Karpas-422 (cell line): Measurements from ENCODE around the gene MYCL. TPM values are rescaled to one million over a fixed set of nuclear protein-coding genes. Genes with fewer than 3 reads are reported as not detected.
"Not testable (repeated sequence)": the region's sequence is repeated elsewhere in the genome, so short reads cannot be mapped to it uniquely, and the experiment has no call there.

Experiments
- DNase-seq: peaks from one replicate; pipeline ENCODE4 v3.0.0-alpha.2; 2015
- H2AFZ ChIP-seq: fragments of 200-600 bp; sonication (generic); 2 replicates; pipeline ENCODE4 v1.6.1; 2014; ENCODE audit warnings: antibody characterized with exemption, low read length, mixed read lengths
- H3K27ac ChIP-seq: fragments of 200-600 bp; sonication (generic); 2 replicates; pipeline ENCODE4 v1.5.1; 2014; ENCODE audit warnings: mild to moderate bottlenecking, low read length, moderate library complexity
- H3K27me3 ChIP-seq: fragments of 200-600 bp; sonication (generic); 2 replicates; pipeline ENCODE4 v1.6.1; 2014; ENCODE audit warnings: low read length, mixed read lengths
- H3K36me3 ChIP-seq: fragments of 200-600 bp; sonication (generic); 2 replicates; pipeline ENCODE4 v1.6.1; 2014; ENCODE audit warnings: low read length, mixed read lengths; ENCODE audit not compliant: insufficient read depth
- H3K4me1 ChIP-seq: fragments of 200-600 bp; sonication (generic); 2 replicates; pipeline ENCODE4 v1.6.1; 2014; ENCODE audit warnings: mild to moderate bottlenecking, low read length, mixed read lengths
- H3K4me2 ChIP-seq: fragments of 200-600 bp; sonication (generic); 2 replicates; pipeline ENCODE4 v1.6.1; 2014; ENCODE audit warnings: low read length, low read depth, mild to moderate bottlenecking; ENCODE audit not compliant: poor library complexity, severe bottlenecking
- H3K4me3 ChIP-seq: fragments of 200-600 bp; sonication (generic); 2 replicates; pipeline ENCODE4 v1.5.1; 2014; ENCODE audit warnings: mild to moderate bottlenecking, antibody characterized with exemption, low read length, mixed read lengths
- H3K79me2 ChIP-seq: fragments of 200-600 bp; sonication (generic); 2 replicates; pipeline ENCODE4 v1.6.1; 2014; ENCODE audit warnings: mild to moderate bottlenecking, low read length, mixed read lengths
- H3K9ac ChIP-seq: fragments of 200-600 bp; sonication (generic); 2 replicates; pipeline ENCODE4 v1.6.0; 2014; ENCODE audit warnings: low read length
- H3K9me2 ChIP-seq: fragments of 200-600 bp; sonication (generic), shearing (Covaris generic); replicated peaks from 2 replicates; pipeline ENCODE4 v1.6.0; 2014; ENCODE audit warnings: mild to moderate bottlenecking, low read length, moderate library complexity; ENCODE audit not compliant: insufficient read depth
- H3K9me3 ChIP-seq: fragments of 300-700, 200-600 bp; sonication (generic); 2 replicates; pipeline ENCODE4 v1.6.1; 2014; ENCODE audit warnings: low read length, mixed read lengths
- H4K20me1 ChIP-seq: fragments of 200-600 bp; sonication (generic); 2 replicates; pipeline ENCODE4 v1.6.1; 2014; ENCODE audit warnings: mild to moderate bottlenecking, antibody characterized with exemption, low read length, low read depth; ENCODE audit not compliant: insufficient read depth
- total RNA-seq: library from RNA; depleted of rRNA; stranded (reverse); fragments of >200 nt; shearing (Covaris generic); gene quantifications from 2 replicates; pipeline ENCODE4 v1.2.3, GENCODE V29; 2014; ENCODE audit warnings: low replicate concordance

The MYCL gene
- total RNA-seq, 1 experiment from 2014 or later: 1.5 TPM

GRCh38 chr1:39871796-39872195 is 29.9 kb downstream of the MYCL start:
- no peaks in the 10 kb centered on the region for H3K9me3 ChIP-seq
- no peak overlapping the region for H3K27ac ChIP-seq
- H3K9ac ChIP-seq: no peak overlapping the region
- H3K79me2 ChIP-seq: peaks cover 89% of the 10 kb centered on the region
- H4K20me1 ChIP-seq: no peaks in the 10 kb centered on the region
- H3K27me3 ChIP-seq: no peaks in the 10 kb centered on the region
- H3K4me1 ChIP-seq: peaks cover 9% of the 10 kb centered on the region
- peaks cover 20% of the 10 kb centered on the region for H3K36me3 ChIP-seq
- no peak overlapping the region for H3K4me2 ChIP-seq
- no peaks in the 10 kb centered on the region for H3K9me2 ChIP-seq
- no peak overlapping the region for H3K4me3 ChIP-seq
- DNase-seq: no peak
- no peak overlapping the region for H2AFZ ChIP-seq

- H2AFZ ChIP-seq, H3K27ac ChIP-seq, H3K9ac ChIP-seq, H3K4me3 ChIP-seq, H4K20me1 ChIP-seq, H3K9me2 ChIP-seq, DNase-seq, H3K9me3 ChIP-seq, H3K27me3 ChIP-seq, H3K4me1 ChIP-seq, H3K4me2 ChIP-seq: not testable (repeated sequence)
- peaks cover 20% of the 10 kb centered on the region for H3K36me3 ChIP-seq
- H3K79me2 ChIP-seq: peaks cover 89% of the 10 kb centered on the region
Observed at GRCh38 chr1:39871043-39871442, 30.7 kb downstream of the MYCL start.

- peaks cover 18% of the 10 kb centered on the region for H3K36me3 ChIP-seq
- H3K9ac ChIP-seq, H4K20me1 ChIP-seq, H3K4me1 ChIP-seq, H3K4me3 ChIP-seq, DNase-seq, H3K27ac ChIP-seq, H3K9me3 ChIP-seq, H3K27me3 ChIP-seq, H3K4me2 ChIP-seq, H3K9me2 ChIP-seq, H2AFZ ChIP-seq: not testable (repeated sequence)
- peaks cover 89% of the 10 kb centered on the region for H3K79me2 ChIP-seq
Observed at GRCh38 chr1:39869538-39870112, 32.1 kb downstream of the MYCL start.

- Histone ChIP-seq H2AFZ (no peak overlapping the region), H3K9me3 (no peaks in the 10 kb centered on the region), H3K36me3 (peaks cover 7% of the 10 kb centered on the region), H3K27ac (no peak overlapping the region), H4K20me1 (peaks cover 13% of the 10 kb centered on the region; the same call in 1 of the 2 replicates), H3K4me1 (no peaks in the 10 kb centered on the region), H3K9me2 (no peaks in the 10 kb centered on the region), H3K79me2 (peaks cover 89% of the 10 kb centered on the region), H3K9ac (no peak overlapping the region), H3K27me3 (no peaks in the 10 kb centered on the region), H3K4me2 (no peak overlapping the region), H3K4me3 (no peak overlapping the region)
- no peak for DNase-seq
Observed at GRCh38 chr1:39866767-39867166, 35.0 kb downstream of the MYCL start.

GRCh38 chr1:39865762-39866161 is 36.0 kb downstream of the MYCL start:
- Histone ChIP-seq H3K9me3 (no peaks in the 10 kb centered on the region), H3K4me3 (no peak overlapping the region), H2AFZ (no peak overlapping the region), H3K4me1 (no peaks in the 10 kb centered on the region), H3K27ac (no peak overlapping the region), H3K79me2 (peaks cover 89% of the 10 kb centered on the region), H3K9ac (no peak overlapping the region), H4K20me1 (peaks cover 18% of the 10 kb centered on the region; the same call in 1 of the 2 replicates), H3K9me2 (no peaks in the 10 kb centered on the region), H3K4me2 (no peak overlapping the region), H3K36me3 (peaks cover 7% of the 10 kb centered on the region; the same call in 1 of the 2 replicates), H3K27me3 (no peaks in the 10 kb centered on the region)
- no peak for DNase-seq

- H3K79me2 ChIP-seq: peaks cover 99% of the 10 kb centered on the region
Observed at GRCh38 chr1:39863177-39863576, 38.5 kb downstream of the MYCL start.

GRCh38 chr1:39861003-39861402 is 40.7 kb downstream of the MYCL start:
- H3K9ac ChIP-seq: no peak overlapping the region
- H3K9me3 ChIP-seq: no peaks in the 10 kb centered on the region
- DNase-seq: no peak
- H3K79me2 ChIP-seq: peaks cover 97% of the 10 kb centered on the region
- no peaks in the 10 kb centered on the region for H3K9me2 ChIP-seq
- no peak overlapping the region for H2AFZ ChIP-seq
- no peak overlapping the region for H3K4me3 ChIP-seq
- peaks cover 24% of the 10 kb centered on the region for H4K20me1 ChIP-seq
- no peak overlapping the region for H3K27ac ChIP-seq
- H3K36me3 ChIP-seq: peaks cover 15% of the 10 kb centered on the region; the same call in 1 of the 2 replicates
- no peaks in the 10 kb centered on the region for H3K27me3 ChIP-seq
- H3K4me2 ChIP-seq: no peak overlapping the region
- peaks cover 8% of the 10 kb centered on the region for H3K4me1 ChIP-seq

More at GRCh38 chr1:39863177-39863576, 38.5 kb downstream of the MYCL start:
- Histone ChIP-seq H3K36me3 (peaks cover 7% of the 10 kb centered on the region; the same call in 1 of the 2 replicates), H3K27ac (no peak overlapping the region), H3K9me2 (no peaks in the 10 kb centered on the region), H3K4me1 (peaks cover under 1% of the 10 kb centered on the region), H3K27me3 (no peaks in the 10 kb centered on the region), H3K4me3 (no peak overlapping the region), H3K4me2 (no peak overlapping the region), H2AFZ (no peak overlapping the region), H4K20me1 (peaks cover 18% of the 10 kb centered on the region; the same call in 1 of the 2 replicates), H3K9me3 (no peaks in the 10 kb centered on the region), H3K9ac (no peak overlapping the region)
- no peak for DNase-seq

GRCh38 chr1:39859859-39860812 is 41.6 kb downstream of the MYCL start:
- Histone ChIP-seq H4K20me1 (peaks cover 24% of the 10 kb centered on the region), H3K4me3 (no peak overlapping the region), H3K79me2 (peaks cover 96% of the 10 kb centered on the region), H3K4me1 (peaks cover 8% of the 10 kb centered on the region), H3K27ac (no peak overlapping the region), H3K9me3 (no peaks in the 10 kb centered on the region), H2AFZ (no peak overlapping the region), H3K9ac (no peak overlapping the region), H3K36me3 (peaks cover 20% of the 10 kb centered on the region; the same call in 1 of the 2 replicates), H3K4me2 (no peak overlapping the region), H3K9me2 (no peaks in the 10 kb centered on the region), H3K27me3 (no peaks in the 10 kb centered on the region)
- DNase-seq: no peak
